ENCODE data around the gene HS6ST3. TPM values are rescaled to one million over a fixed set of nuclear protein-coding genes. Genes with fewer than 3 reads are reported as not detected.
A peak's percentile ranks its signal among the peaks of the same experiment; 100 is the strongest.
"Not testable (repeated sequence)": the region's sequence is repeated elsewhere in the genome, so short reads cannot be mapped to it uniquely, and the experiment has no call there.

HS6ST3 gene
- not detected for polyA plus RNA-seq

DNA sequence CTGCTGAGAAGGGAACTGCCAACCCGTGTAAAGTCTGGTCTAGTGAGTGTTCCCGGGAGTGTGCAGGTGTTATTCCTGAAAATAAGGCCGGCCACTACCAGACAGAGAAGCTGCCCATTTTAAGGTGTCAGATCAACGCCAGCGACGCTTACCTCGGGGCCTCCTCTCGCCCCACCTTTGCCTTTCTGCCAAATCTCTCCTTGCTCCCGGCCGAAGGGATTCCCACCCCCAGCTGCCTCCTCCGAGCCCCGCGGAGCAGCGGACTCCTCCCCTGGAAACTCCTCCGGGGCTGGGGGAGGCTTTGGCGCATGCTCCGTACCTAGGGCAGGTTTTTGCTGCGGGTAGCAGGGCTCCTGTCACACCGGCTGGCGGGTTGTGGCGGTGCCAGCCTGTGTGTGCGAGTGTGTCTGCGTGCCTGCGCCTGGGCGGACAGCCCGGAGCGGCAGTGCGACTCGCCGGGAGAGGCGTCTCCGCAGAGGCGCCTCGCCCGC is at the start of gene HS6ST3:
HS6ST3 (plus strand) TSS at position 359 of the 491 bp plus-strand sequence.
- Mint-ChIP-seq H3K9me3 (peaks cover 0 to 2% (median 0%) of the 10 kb centered on the region in 3 donors), H3K27ac (no peak within 1 kb of the TSS), H3K4me3 (peak within 1 kb of the TSS; percentile 46 to 79 (median 71)), H3K27me3 (peaks cover 43% of the 10 kb centered on the region), H3K4me1 (peaks cover 4 to 9% (median 9%) of the 10 kb centered on the region in 3 donors), H3K36me3 (no peaks in the 10 kb centered on the region)

DNA sequence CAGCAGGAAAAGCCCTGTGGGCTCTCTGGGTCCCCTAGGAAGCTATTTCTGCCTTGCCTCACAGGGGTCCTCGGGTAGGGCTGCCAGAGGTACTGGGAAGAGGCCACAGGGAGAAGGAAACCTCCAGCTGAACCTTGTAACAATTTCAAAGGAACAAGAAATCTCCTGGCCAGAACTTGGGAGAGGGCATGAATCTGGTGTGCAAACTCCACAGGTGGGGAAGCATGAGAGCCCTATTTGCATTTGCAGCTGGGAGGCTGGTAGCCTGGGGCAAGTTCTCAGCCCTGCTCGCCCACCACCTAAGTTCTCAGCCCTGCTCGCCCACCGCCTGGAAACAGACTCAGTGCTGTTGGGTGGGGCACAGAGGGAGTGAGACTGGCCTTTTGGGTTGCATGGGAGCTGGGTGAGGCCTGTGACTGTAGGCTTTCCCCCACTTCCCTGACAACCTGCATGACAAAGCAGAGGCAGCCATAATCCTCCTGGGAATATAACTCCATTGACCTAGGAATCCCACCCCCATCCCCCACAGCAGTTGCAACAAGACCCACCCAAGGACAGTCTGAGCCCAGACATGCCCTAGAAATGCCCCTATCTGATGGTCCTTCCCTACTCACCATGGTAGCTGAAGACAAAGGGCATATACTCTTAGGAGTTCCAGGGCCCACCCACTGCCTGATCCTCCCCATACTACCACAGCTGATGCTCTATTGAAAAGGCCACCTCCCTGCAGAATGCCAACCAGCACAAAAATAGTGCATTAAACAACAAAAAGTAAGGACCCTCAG is 48.4 kb upstream of the HS6ST3 start:
- Mint-ChIP-seq H3K4me3 (no peak overlapping the region), H3K36me3 (peaks cover 3% of the 10 kb centered on the region)

DNA sequence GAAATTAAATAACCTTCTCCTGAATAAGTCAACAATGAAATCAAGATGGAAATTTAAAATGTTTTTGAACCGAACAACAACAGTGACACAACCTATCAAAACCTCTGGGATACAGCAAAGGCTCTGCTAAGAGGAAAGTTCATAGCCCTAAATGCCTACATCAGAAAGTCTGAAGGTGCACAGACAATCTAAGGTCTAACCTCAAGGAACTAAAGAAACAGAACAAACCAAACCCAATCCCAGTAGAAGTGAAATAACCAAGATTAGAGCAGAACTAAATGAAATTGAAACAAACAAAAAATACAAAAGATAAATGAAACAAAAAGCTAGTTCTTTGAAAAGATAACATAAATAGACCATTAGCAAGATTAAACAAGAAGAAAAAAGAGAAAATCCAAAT is 45.7 kb upstream of the HS6ST3 start:
- peaks cover 0 to 4% (median 0%) of the 10 kb centered on the region in 3 donors for H3K4me1 Mint-ChIP-seq
- H3K27me3 Mint-ChIP-seq, result no peaks in the 10 kb centered on the region
- peaks cover 3% of the 10 kb centered on the region for H3K36me3 Mint-ChIP-seq
- no peak overlapping the region for H3K27ac Mint-ChIP-seq
- H3K4me3 Mint-ChIP-seq, result no peak overlapping the region
- H3K9me3 Mint-ChIP-seq, result peaks cover 0 to 8% (median 2%) of the 10 kb centered on the region in 3 donors

More for the DNA sequence above, 48.4 kb upstream of the HS6ST3 start:
- no peaks in the 10 kb centered on the region for H3K27me3 Mint-ChIP-seq
- no peak overlapping the region for H3K27ac Mint-ChIP-seq
- H3K4me1 Mint-ChIP-seq, result peaks cover 0 to 4% (median 0%) of the 10 kb centered on the region in 3 donors
- H3K9me3 Mint-ChIP-seq, result peaks cover 0 to 8% (median 2%) of the 10 kb centered on the region in 3 donors

DNA sequence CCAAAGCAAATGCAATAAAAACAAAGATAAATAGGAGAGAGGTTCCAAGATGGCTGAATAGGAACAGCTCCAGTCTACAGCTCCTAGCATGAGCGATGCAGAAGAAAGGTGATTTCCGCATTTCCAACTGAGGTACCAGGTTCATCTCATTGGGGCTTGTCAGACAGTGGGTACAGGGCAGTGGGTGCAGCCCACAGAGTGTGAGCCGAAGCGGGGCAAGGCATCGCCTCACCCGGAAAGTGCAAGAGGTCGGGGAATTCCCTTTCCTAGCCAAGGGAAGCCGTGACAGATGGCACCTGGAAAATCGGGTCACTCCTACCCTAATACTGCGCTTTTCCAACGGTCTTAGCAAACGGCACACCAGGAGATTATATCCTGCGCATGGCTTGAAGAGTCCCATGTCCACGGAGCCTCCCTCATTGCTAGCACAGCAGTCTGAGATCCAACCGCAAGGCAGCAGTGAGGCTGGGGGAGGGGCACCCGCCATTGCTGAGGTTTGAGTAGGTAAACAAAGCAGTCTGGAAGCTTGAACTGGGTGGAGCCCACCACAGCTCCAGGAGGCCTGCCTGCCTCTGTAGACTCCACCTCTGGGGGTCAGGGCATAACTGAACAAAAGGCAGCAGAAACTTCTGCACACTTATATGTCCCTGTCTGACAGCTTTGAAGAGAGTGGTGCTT is 43.3 kb upstream of the HS6ST3 start:
- not testable (repeated sequence) for H3K4me1 Mint-ChIP-seq, H3K9me3 Mint-ChIP-seq, H3K27me3 Mint-ChIP-seq, H3K27ac Mint-ChIP-seq, H3K36me3 Mint-ChIP-seq, H3K4me3 Mint-ChIP-seq

DNA sequence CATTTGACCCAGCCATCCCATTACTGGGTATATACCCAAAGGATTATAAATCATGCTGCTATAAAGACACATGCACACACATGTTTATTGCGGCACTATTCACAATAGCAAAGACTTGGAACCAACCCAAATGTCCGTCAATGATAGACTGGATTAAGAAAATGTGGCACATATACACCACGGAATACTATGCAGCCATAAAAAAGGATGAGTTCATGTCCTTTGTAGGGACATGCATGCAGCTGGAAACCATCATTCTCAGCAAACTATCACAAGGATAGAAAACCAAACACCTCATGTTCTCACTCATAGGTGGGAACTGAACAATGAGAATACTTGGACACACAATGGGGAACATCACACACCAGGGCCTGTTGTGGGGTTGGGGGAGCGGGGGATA is 39.0 kb upstream of the HS6ST3 start:
- not testable (repeated sequence) for H3K27ac Mint-ChIP-seq, H3K27me3 Mint-ChIP-seq, H3K9me3 Mint-ChIP-seq

DNA sequence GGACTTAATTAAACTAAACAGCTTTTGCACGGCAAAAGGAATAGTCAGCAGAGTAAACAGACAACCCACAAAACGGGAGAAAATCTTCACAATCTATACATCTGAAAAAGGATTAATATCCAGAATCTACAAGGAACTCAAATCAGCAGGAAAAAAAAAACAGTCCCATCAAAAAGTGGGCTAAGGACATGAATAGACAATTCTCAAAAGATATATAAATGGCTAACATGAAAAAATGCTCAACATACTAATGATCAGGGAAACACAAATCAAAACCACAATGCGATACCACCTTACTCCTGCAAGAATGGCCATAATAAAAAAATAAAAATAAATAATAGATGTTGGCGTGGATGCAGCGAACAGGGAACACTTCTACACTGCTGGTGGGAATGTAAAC is 38.4 kb upstream of the HS6ST3 start:
- H3K27ac Mint-ChIP-seq, H3K27me3 Mint-ChIP-seq, H3K9me3 Mint-ChIP-seq, H3K4me1 Mint-ChIP-seq, H3K36me3 Mint-ChIP-seq: not testable (repeated sequence)
- peak overlapping the region in 2 of 4 donors; percentile 50 to 94 for H3K4me3 Mint-ChIP-seq

More for the DNA sequence above, 39.0 kb upstream of the HS6ST3 start:
- not testable (repeated sequence) for H3K36me3 Mint-ChIP-seq, H3K4me1 Mint-ChIP-seq
- peak overlapping the region in 1 of 4 donors; percentile 69 for H3K4me3 Mint-ChIP-seq

DNA sequence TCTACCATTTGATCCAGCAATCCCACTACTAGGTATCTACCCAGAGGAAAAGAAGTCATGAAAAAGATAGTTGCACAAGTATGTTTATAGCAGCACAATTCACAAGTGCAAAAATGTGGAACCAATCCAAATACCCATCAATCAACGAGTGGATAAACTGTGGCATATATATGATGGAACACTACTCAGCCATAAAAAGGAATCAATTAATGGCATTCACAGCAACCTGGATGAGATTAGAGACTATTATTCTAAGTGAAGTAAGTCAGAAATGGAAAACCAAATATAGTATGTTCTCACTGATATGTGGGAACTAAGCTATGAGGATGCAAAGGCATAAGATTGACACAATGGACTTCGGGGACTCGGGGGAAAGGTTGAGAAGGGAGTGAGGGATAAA is 38.0 kb upstream of the HS6ST3 start:
- H3K36me3 Mint-ChIP-seq, H3K27me3 Mint-ChIP-seq, H3K9me3 Mint-ChIP-seq, H3K4me1 Mint-ChIP-seq, H3K27ac Mint-ChIP-seq: not testable (repeated sequence)
- H3K4me3 Mint-ChIP-seq, result peak overlapping the region; percentile 87 to 98 (median 96)

DNA sequence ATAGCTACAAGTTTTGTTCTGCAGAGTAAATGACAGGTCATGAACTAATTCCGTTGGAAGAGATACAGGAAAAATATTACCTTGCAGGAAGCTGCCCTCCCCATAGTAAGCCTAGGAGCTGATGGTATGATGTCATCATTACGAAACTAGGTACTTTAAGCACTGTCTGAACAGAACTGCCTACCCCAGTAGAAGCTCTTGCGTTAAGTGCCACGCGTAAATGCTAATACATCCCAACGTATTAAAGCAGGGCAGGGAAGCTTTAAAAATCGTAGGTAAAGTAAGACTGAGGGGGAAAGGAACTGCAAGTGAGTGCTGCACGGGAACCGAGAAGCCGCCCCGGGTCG is 37.3 kb upstream of the HS6ST3 start:
- H3K9me3 Mint-ChIP-seq, result no peaks in the 10 kb centered on the region
- peak overlapping the region; percentile 87 to 98 (median 96) for H3K4me3 Mint-ChIP-seq
- peaks cover 0 to 7% (median 0%) of the 10 kb centered on the region in 3 donors for H3K4me1 Mint-ChIP-seq
- no peaks in the 10 kb centered on the region for H3K36me3 Mint-ChIP-seq
- H3K27ac Mint-ChIP-seq, result peak overlapping the region in 1 of 3 donors; percentile 46
- H3K27me3 Mint-ChIP-seq, result peaks cover 2% of the 10 kb centered on the region

DNA sequence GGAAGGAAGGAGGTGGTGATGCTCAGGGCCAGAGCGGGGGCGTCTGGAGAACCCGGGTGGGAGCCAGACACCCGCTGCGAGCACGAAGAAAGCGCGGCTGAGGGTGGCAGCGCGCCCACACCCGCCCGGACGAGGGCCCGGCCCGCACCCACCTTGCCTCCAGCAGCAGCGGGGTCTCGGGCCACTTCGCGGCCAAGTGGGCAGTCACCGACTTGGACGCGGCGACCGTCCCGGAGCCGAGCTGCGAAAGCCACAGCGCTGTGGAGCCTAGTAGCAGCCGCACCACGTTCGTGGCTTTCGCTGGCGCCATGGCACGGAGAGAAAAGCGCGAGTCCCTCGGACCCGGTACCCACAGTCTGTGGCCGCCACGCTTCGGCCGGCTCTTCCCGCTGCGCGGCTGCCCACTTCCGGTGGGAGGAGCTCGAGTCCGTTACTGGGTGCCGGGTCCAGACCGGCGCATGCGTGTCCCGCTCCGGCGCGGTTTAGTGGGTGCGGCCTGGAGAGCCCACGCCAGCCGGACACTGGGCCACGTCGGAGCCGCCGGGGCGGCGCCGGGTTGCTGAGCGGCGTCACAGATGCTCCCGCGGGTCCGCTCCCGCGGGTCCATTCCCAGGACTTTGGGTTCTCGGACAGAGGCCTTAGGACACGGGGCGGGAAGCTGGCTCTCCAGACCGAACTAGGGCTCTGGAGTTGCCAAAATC is 36.8 kb upstream of the HS6ST3 start, which contains the start of gene UGGT2:
UGGT2 (minus strand) TSS at position 399 of the 701 bp plus-strand sequence; CDS start at position 310, 89 bp downstream.
- Mint-ChIP-seq H3K4me1 (peaks cover 0 to 7% (median 0%) of the 10 kb centered on the region in 3 donors), H3K36me3 (no peaks in the 10 kb centered on the region), H3K27ac (peak within 1 kb of the TSS in 1 of 3 donors; percentile 46), H3K27me3 (peaks cover 2% of the 10 kb centered on the region), H3K9me3 (no peaks in the 10 kb centered on the region), H3K4me3 (peak within 1 kb of the TSS; percentile 87 to 98 (median 96))

DNA sequence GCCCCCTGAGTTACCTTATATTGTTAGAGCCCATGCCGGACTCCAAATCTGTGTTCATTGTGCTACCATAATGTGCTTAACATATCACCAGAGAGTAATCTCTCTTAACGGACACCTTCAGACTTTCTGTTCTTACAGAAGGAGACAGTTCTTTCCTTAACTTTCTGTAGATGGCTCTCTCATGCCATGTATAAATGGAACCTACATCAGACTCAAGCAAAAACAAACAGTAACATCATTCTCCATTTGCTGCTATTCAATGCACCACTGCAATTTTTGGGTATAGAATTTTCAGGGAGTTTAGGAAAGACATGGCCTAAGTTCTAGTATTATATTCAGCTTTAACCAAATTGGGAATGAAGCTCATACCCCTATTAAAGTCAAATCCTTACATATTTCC is 24.1 kb upstream of the HS6ST3 start:
- no peaks in the 10 kb centered on the region for H3K4me1 Mint-ChIP-seq
- H3K36me3 Mint-ChIP-seq, result no peaks in the 10 kb centered on the region
- H3K4me3 Mint-ChIP-seq, result no peak overlapping the region
- peaks cover 0 to 6% (median 3%) of the 10 kb centered on the region in 3 donors for H3K9me3 Mint-ChIP-seq
- H3K27ac Mint-ChIP-seq, result no peak overlapping the region
- no peaks in the 10 kb centered on the region for H3K27me3 Mint-ChIP-seq

DNA sequence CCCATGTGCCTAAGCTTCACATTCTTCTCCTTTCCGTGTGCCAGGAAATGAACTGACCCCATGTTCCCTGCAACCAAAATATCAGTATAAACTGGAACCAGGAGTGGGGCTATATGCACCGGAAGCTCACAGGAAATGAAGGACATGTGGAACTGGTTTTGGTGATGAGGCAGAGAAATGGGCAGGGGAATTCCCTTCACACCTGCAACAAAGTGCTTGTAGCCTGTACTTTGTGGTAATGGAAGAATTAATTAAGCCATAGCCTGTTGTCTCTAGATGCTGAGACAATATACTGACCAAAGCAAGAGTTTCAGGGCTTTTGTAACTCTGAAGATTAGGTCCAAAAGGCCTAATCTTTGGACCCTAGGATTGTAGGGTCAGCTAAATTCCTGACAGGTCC is 21.2 kb upstream of the HS6ST3 start:
- no peaks in the 10 kb centered on the region for H3K4me1 Mint-ChIP-seq
- H3K36me3 Mint-ChIP-seq, result no peaks in the 10 kb centered on the region
- H3K27me3 Mint-ChIP-seq, result peaks cover 1% of the 10 kb centered on the region
- no peak overlapping the region for H3K4me3 Mint-ChIP-seq
- peaks cover 0 to 6% (median 3%) of the 10 kb centered on the region in 3 donors for H3K9me3 Mint-ChIP-seq
- no peak overlapping the region for H3K27ac Mint-ChIP-seq

DNA sequence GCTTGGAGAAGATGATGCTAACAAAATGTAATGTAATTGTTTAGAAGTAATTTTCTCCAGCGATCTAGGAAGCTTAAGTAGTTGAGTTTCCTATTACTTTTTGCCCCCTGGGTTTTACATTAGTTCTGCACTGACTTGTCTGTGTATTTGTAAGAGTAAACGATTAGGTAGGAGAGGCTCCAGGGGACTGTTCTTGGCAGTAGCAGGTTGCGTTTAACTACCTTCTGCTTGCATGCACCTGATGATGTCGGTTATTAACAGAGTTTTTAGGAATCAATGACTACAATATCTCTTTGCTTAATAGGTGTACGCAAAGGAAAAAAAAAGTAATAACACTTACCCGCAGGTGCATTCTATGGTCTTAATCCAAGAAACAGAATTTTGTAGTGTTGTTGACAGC is 18.4 kb upstream of the HS6ST3 start:
- no peaks in the 10 kb centered on the region for H3K36me3 Mint-ChIP-seq
- H3K4me3 Mint-ChIP-seq, result no peak overlapping the region
- H3K4me1 Mint-ChIP-seq, result no peaks in the 10 kb centered on the region
- peaks cover 1% of the 10 kb centered on the region for H3K27me3 Mint-ChIP-seq
- H3K27ac Mint-ChIP-seq, result no peak overlapping the region
- peaks cover 0 to 6% (median 0%) of the 10 kb centered on the region in 3 donors for H3K9me3 Mint-ChIP-seq

DNA sequence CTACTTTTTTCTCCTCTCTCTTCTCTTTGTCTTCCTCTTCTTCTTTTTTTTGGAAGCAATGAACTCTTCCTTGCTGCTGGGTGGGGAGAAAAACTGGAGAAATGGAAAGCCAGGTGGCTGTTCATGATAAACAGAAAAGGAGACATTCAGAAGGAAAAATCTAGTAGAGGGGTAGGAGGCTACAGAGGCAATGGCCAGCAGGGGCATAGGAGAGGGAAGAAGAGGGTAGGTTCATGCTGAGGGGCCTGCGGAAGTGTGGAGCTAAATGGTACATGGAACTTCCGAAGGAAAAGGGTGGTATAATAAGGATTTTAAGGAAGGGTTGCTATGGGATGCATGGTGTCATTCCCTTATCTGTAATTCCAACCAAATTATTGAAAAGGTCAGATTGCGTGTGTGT is 17.5 kb upstream of the HS6ST3 start:
- H3K36me3 Mint-ChIP-seq, result no peaks in the 10 kb centered on the region
- no peaks in the 10 kb centered on the region for H3K4me1 Mint-ChIP-seq
- H3K27ac Mint-ChIP-seq, result peak overlapping the region in 1 of 3 donors; percentile 60
- H3K4me3 Mint-ChIP-seq, result no peak overlapping the region
- H3K27me3 Mint-ChIP-seq, result peaks cover 1% of the 10 kb centered on the region
- peaks cover 0 to 6% (median 0%) of the 10 kb centered on the region in 3 donors for H3K9me3 Mint-ChIP-seq

DNA sequence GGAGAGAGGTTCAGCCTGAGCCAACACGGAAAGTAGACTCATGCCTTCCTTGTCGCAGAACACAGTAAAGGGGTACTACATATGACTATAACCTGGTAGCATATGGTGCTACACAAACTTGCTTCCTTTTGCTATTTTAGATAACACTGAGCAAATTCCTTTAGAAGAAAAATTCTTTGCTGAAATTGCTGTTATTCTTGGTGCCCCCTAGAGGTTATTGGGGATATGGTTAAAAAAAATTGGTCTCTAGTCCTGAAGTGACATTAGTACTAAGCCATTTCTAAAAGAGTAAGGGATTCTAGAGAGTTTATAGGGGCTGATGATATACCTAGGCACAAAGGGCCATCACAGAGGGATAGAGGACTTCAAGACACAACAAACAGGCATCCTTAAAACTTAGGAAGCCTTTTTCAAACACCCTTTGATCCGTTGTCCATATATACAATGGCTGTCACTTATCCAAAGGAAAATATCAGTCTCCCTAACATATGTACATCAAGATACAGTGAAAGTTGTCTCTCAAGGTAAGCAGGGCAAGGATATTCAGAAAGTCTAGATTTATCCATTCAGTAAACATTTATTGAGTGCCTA is 13.9 kb upstream of the HS6ST3 start:
- Mint-ChIP-seq H3K4me1 (no peaks in the 10 kb centered on the region), H3K27me3 (peaks cover 1% of the 10 kb centered on the region), H3K36me3 (no peaks in the 10 kb centered on the region), H3K4me3 (no peak overlapping the region), H3K9me3 (no peaks in the 10 kb centered on the region), H3K27ac (no peak overlapping the region)

DNA sequence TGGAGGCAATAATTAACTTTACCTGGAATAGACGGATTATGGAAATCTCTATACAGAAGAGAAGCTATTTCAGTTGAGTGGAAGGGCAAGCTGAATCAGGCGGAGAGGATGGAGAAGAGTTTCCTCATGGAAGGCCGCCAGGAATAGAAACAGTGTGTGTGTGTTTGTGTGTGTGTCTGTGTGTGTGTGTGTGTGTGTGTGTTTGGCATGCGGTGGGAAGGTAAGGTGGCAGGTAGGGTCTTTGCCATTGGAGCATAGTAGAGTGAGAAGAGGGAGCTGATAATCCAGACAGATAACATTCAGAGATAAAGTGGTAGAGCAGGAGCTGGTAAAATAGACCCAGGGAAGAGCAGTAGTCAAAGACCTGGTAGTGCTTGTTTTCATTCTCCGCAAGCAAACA is 9.2 kb upstream of the HS6ST3 start:
- Mint-ChIP-seq H3K27me3 (peaks cover 3% of the 10 kb centered on the region), H3K9me3 (no peaks in the 10 kb centered on the region), H3K27ac (no peak overlapping the region), H3K36me3 (no peaks in the 10 kb centered on the region), H3K4me1 (no peaks in the 10 kb centered on the region), H3K4me3 (no peak overlapping the region)

Measured in IgD-negative memory B cell (primary cell).